ENCODE measurements around the gene GPR27. TPM values are rescaled to one million over a fixed set of nuclear protein-coding genes. Genes with fewer than 3 reads are reported as not detected.

Gene GPR27
- total and polyA plus RNA-seq, 12 donors: 0.26 to 10.0 (median 5.5) TPM

- peaks cover 0 to 44% (median 23%) of the 10 kb centered on the region in 7 donors for H3K27me3 ChIP-seq
- no peak for ATAC-seq
- H3K4me3 ChIP-seq: no peak overlapping the region
- no peak for DNase-seq
- no peaks in the 10 kb centered on the region for H3K36me3 ChIP-seq
- no peak overlapping the region for H3K27ac ChIP-seq
- TF ChIP-seq CTCF (IDR thresholded peaks at IDR 0.05): no peak
- no peaks in the 10 kb centered on the region for H3K4me1 ChIP-seq
- H3K9me3 ChIP-seq: no peaks in the 10 kb centered on the region
- intact Hi-C loops (cut with DNase I): no loop called here
- WGBS, 2 donors: 83 to 86% methylated on average over 3 of the region's 3 CpGs
Measured at GRCh38 chr3:71796290-71796689, 42.6 kb downstream of the GPR27 start.

- H3K9me3 ChIP-seq: no peaks in the 10 kb centered on the region
- H3K4me3 ChIP-seq: no peak overlapping the region
- DNase-seq (no peak), ATAC-seq (no peak)
- intact Hi-C loops (cut with DNase I): no loop called here
- no peaks in the 10 kb centered on the region for H3K36me3 ChIP-seq
- peaks cover 0 to 51% (median 30%) of the 10 kb centered on the region in 7 donors for H3K27me3 ChIP-seq
- TF ChIP-seq CTCF (IDR thresholded peaks at IDR 0.05): no peak
- no peaks in the 10 kb centered on the region for H3K4me1 ChIP-seq
- 82 to 86% methylated on average over 7 of the region's 7 CpGs for WGBS, 2 donors
- no peak overlapping the region for H3K27ac ChIP-seq
Measured at GRCh38 chr3:71797455-71797854, 43.8 kb downstream of the GPR27 start.

GRCh38 chr3:71800023-71800422, 46.4 kb downstream of the GPR27 start:
- Histone ChIP-seq H3K36me3 (no peaks in the 10 kb centered on the region), H3K27ac (no peak overlapping the region), H3K9me3 (no peaks in the 10 kb centered on the region), H3K4me3 (no peak overlapping the region), H3K27me3 (peaks cover 0 to 48% (median 32%) of the 10 kb centered on the region in 7 donors), H3K4me1 (peaks cover 0 to 4% (median 0%) of the 10 kb centered on the region in 9 donors)
- TF ChIP-seq CTCF (IDR thresholded peaks at IDR 0.05): no peak
- ATAC-seq (no peak), DNase-seq (no peak)
- WGBS, 2 donors: 48 to 57% methylated on average over 3 of the region's 3 CpGs
- intact Hi-C loops (cut with DNase I): no loop called here

GRCh38 chr3:71801986-71802385, 48.3 kb downstream of the GPR27 start:
- peaks cover 0 to 53% (median 32%) of the 10 kb centered on the region in 7 donors for H3K27me3 ChIP-seq
- 77 to 84% methylated on average over 2 of the region's 2 CpGs for WGBS, 2 donors
- H3K4me1 ChIP-seq: peaks cover 0 to 18% (median 0%) of the 10 kb centered on the region in 9 donors
- H3K4me3 ChIP-seq: no peak overlapping the region
- H3K9me3 ChIP-seq: no peaks in the 10 kb centered on the region
- intact Hi-C loops (cut with DNase I): no loop called here
- no peak for TF ChIP-seq CTCF (IDR thresholded peaks at IDR 0.05)
- no peaks in the 10 kb centered on the region for H3K36me3 ChIP-seq
- no peak for ATAC-seq
- no peak for DNase-seq
- H3K27ac ChIP-seq: no peak overlapping the region

Measured in heart right ventricle (tissue), 16 donors.